Fibroblast of skin of right biceps (primary cell): ENCODE data around the gene DOCK6.

ENCODE experiments used
- DNase-seq: peaks from one replicate; pipeline ENCODE4 v3.0.0-alpha.2; 2013

Gene DOCK6

DNA sequence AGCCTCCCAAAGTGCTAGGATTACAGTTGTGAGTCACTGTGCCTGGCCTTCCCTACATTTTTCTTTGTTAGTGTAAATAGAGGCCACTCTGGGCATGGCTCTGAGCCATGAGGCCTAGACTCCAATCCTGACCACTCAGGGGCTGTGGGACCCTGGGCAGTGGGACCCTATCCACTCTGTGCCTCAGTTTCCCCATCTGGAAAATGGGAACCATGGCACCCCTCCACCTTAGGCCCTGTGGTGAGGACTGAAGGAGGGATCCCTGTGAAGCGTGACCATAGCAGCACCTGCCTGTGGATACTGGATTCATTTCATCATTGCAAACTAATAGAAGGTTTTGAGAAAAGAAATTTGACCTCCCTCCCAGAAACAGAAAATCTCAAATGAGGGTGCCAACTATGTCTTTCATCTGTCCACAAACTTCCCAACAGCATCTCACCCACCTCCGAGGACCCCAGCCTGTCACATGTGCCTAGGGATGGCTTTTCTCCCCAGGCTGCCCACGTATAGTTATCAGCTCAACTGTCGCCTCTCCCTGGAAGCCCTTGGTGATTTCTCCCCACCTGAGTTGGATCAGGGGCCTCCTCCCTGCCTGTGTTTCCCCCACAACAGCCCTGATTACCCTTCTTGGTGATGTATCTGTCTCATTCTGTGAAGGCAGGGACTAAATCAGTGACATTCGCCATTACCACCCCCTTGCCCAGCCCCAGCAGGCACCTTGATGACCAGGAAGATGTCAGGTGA lies 17.3 kb downstream of the DOCK6 start:
- DNase-seq: no peak

GRCh38 chr19:11243798-11244169 lies 18.5 kb downstream of the DOCK6 start:
- DNase-seq: no peak

DNA sequence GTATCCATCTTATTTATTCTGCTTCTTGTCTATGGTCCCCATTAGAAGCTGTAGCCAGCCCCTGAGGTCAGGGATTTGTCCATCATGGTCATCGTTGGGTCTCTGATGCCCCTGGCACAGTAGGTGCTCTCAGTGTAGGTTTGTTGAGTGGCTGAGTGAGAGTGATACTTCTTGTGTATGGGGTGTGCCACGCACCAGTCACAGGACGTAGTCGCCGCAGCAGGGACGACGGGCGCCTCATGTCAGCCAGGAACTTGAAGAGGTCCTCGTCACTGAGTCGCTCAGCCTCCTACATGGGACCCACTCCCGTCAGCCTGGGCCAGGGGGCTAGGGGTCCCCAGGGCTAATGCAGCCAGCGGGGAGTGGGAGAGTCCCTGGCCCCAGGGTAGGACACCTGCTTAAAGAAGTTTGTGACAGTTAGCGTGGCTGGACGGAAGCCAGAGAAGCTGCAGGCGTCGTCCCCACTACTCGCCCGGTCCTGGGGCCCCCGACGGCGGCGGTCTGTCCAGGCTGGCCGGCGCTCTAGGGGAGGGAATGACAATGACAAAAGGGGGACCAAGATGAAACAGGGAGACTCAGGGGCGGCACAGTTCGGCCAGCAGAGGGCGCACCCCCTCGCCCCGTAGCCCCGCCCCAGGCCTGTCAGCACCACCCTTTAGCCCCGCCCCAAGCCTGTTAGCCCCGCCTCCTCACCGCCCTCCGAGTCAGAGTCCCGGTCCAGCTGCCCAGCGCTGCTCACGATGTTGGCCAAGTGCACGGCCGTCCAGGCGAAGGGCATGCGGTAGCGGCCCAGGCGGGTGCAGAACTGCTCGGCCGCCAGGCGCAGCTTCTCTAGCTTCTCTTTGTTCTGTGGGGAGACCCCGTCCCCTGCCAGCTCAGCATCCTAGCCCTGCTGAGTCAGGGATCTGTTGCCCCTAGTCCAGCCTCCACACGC lies 19.2 kb downstream of the DOCK6 start:
- DNase-seq: peak; percentile 62

DNA sequence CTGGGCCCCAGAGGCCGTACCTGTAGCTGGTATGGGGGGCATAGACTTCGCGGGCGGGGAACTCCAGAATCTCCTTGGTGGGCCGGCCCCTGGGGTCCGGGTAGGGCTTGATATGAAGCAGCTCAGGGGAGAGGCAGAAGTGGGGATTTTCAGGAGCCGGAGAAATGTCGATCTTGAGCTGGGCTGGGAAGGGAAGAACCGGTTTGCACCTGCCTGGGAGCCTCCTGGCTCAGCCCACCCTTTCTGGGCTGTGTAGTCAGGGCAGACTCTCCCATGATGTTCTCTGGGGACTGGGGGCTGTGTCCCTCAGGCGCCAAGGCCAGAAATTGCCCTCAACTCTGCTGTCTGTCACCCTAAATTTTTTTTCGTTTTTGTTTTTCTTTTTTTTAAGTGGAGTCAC lies 20.3 kb downstream of the DOCK6 start:
- no peak for DNase-seq

- DNase-seq: no peak
Measured at GRCh38 chr19:11240008-11240444, 22.3 kb downstream of the DOCK6 start.

- DNase-seq: no peak
Measured at GRCh38 chr19:11239377-11240000, 22.8 kb downstream of the DOCK6 start, which contains the start of gene ANGPTL8. Gene ANGPTL8 (plus strand): TSS chr19:11239619. CDS start chr19:11239638, 19 bp downstream.

GRCh38 chr19:11238781-11239376 lies 23.4 kb downstream of the DOCK6 start:
- no peak for DNase-seq

- DNase-seq: no peak
Measured at GRCh38 chr19:11238041-11238440, 24.3 kb downstream of the DOCK6 start.

- no peak for DNase-seq
Measured at GRCh38 chr19:11237321-11237720, 25.0 kb downstream of the DOCK6 start.

DNA sequence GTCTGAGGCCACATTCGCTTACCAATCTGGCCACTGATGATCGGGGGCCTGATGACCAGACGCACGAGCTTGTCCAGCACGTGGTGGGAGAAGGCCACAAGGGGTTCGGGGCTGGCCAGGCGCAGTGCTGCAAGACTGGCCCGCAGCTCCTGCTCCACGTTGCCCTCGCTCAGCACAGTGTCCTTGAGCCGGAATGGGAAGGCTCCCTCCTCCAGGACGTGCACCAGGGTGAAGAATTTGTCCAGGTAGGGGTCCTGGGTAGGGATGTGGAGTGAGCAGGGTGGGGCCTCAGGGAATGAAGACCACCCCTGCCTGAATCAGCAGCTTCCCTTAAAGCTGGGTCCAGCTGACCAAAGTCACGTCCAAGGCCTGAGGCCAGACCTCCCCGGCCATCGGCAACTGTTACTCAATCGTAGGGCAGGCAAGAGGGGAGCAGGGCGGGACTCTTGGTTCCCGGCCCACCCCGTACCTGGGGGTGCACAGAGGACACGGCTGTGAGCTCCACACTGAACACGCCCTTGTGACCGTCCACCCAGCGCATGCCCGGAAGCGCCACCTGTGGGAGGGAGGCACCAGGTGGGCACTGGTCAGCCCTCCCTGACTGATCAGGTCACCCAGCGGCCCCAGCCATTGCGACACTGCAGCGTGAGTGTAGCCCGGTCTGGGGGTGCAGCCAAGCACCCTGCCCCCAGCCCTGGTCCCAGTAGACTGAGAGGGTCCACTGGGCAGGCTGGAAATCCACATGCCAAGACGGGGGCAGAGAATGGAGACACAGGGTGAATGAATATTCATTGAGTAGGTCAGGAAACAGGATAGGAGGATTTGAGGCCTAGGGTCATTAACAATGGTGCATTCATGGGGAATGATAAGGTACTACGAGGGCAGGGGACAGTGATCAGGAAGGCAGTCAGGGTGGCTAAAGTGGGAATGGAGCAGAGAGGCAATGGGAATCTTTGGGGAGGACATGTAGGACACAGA lies 25.7 kb downstream of the DOCK6 start:
- no peak for DNase-seq

- DNase-seq: no peak
Measured at GRCh38 chr19:11234486-11235075, 27.7 kb downstream of the DOCK6 start.

DNA sequence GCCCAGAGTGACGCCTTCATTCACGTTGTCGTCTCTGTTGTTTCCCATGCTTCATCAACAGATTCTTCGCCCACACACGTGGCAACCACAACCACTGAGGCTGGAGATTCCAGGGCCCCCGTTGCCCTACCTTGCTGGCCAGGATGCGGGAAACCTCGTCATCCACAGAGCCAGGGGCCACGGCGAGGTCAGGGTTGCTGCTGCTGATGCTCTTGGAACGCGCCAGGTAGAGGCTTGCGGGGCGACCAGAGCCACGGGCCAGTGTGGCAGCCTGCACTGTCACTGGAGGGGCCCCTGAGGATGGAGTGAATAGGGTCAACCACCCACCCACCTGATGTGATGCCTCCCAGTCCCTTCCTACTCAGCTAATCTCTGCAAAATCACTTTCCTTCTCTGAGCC lies 29.3 kb downstream of the DOCK6 start:
- no peak for DNase-seq

DNA sequence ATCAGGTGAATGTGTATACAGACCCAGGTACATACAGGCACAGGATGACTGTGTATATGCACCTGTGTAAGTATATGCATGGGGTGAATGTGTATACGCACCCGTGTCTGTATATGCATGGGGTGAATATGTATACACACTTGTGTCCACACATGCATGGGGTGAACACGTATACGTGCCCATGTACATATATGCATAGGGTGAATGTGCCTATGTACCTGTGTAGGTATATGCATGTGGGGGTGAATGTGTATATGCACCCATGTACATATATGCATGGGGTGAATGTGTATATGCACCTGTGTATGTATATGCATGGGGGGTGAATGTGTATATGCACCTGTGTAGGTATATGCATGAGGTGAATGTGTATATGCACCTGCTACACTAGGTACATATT lies 29.8 kb downstream of the DOCK6 start:
- DNase-seq: no peak

GRCh38 chr19:11230621-11231386 lies 31.5 kb downstream of the DOCK6 start:
- no peak for DNase-seq

- DNase-seq: no peak
Measured at GRCh38 chr19:11227195-11227886, 35.0 kb downstream of the DOCK6 start.

GRCh38 chr19:11226716-11227166 lies 35.6 kb downstream of the DOCK6 start:
- no peak for DNase-seq

GRCh38 chr19:11225815-11226214 lies 36.5 kb downstream of the DOCK6 start:
- DNase-seq: no peak

DNA sequence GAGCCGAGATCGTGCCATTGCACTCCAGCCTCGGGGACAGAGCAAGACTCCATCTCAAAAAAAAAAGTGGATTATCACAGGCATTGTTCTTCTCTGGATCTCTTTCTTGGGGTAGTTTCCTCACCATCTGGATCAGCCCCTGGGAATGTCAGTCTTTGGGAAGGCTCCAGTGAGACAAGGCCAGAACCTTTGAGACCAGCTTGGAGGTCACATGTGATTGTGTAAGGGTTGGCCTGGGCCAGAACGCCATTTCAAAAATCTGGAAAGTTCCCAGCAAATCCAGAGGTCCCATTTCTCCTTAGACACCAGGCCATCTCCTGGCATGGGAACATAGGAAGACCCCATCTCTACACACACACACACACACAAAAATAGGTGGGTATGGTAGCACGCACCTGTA lies 37.2 kb downstream of the DOCK6 start:
- no peak for DNase-seq

- no peak for DNase-seq
Measured at GRCh38 chr19:11224429-11224828, 37.9 kb downstream of the DOCK6 start.

GRCh38 chr19:11223200-11223599 lies 39.1 kb downstream of the DOCK6 start:
- no peak for DNase-seq
